GM23248 (cell line): Measurements from ENCODE around the gene CWC27. TPM values are rescaled to one million over a fixed set of nuclear protein-coding genes. Genes with fewer than 3 reads are reported as not detected.

ENCODE experiments used
- DNase-seq: peaks from one replicate; pipeline ENCODE4 v3.0.0-alpha.2; 2015
- H2AFZ ChIP-seq: fragments of 200-600 bp; sonication (generic); 2 replicates; pipeline ENCODE4 v1.6.1; 2016; ENCODE audit warnings: antibody characterized with exemption
- H3F3A ChIP-seq: fragments of 200-600 bp; sonication (generic); 2 replicates; pipeline ENCODE4 v1.6.1; 2016; ENCODE audit warnings: mild to moderate bottlenecking, antibody characterized with exemption, mixed run types; ENCODE audit not compliant: insufficient read depth
- H3K27ac ChIP-seq: fragments of 200-600 bp; sonication (generic); 2 replicates; pipeline ENCODE4 v1.5.1; 2016; ENCODE audit warnings: mild to moderate bottlenecking
- H3K27me3 ChIP-seq: fragments of 200-600 bp; sonication (generic); replicated peaks from 2 replicates; pipeline ENCODE4 v1.6.1; 2016; ENCODE audit warnings: mild to moderate bottlenecking; ENCODE audit not compliant: insufficient read depth
- H3K36me3 ChIP-seq: fragments of 200-600 bp; sonication (generic); 2 replicates; pipeline ENCODE4 v1.6.1; 2016; ENCODE audit warnings: low read depth, mild to moderate bottlenecking
- H3K4me1 ChIP-seq: fragments of 200-600 bp; sonication (generic); 2 replicates; pipeline ENCODE4 v1.6.1; 2016; ENCODE audit warnings: mild to moderate bottlenecking; ENCODE audit not compliant: insufficient read depth
- H3K4me2 ChIP-seq: fragments of 200-600 bp; sonication (generic); one replicate; pipeline ENCODE4 v1.6.1; 2016; ENCODE audit warnings: mild to moderate bottlenecking; ENCODE audit not compliant: unreplicated experiment
- H3K4me3 ChIP-seq: fragments of 200-600 bp; sonication (generic); 2 replicates; pipeline ENCODE4 v1.5.1; 2016; ENCODE audit warnings: mild to moderate bottlenecking
- H3K79me2 ChIP-seq: fragments of 200-600 bp; sonication (generic); 2 replicates; pipeline ENCODE4 v1.6.1; 2016; ENCODE audit warnings: mild to moderate bottlenecking; ENCODE audit not compliant: insufficient read depth
- H3K9ac ChIP-seq: fragments of 200-600 bp; sonication (generic); 2 replicates; pipeline ENCODE4 v1.6.1; 2016; ENCODE audit warnings: mild to moderate bottlenecking
- H3K9me2 ChIP-seq: fragments of 200-600 bp; sonication (generic); 2 replicates; pipeline ENCODE4 v1.6.1; 2016; ENCODE audit warnings: mixed run types, mild to moderate bottlenecking, moderate library complexity; ENCODE audit not compliant: insufficient read depth
- H3K9me3 ChIP-seq: fragments of 200-600 bp; sonication (generic); one replicate; pipeline ENCODE4 v1.6.1; 2017; ENCODE audit warnings: low read depth
- H4K20me1 ChIP-seq: fragments of 200-600 bp; sonication (generic); 2 replicates; pipeline ENCODE4 v1.6.0; 2016; ENCODE audit not compliant: insufficient read depth
- EZH2 ChIP-seq: fragments of 200-600 bp; sonication (generic); IDR thresholded peaks from 2 replicates; pipeline ENCODE4 v1.6.1; 2018; ENCODE audit warnings: antibody characterized with exemption, mild to moderate bottlenecking; ENCODE audit not compliant: insufficient read depth, poor library complexity, severe bottlenecking
- EZH2phosphoT487 ChIP-seq: fragments of 200-600 bp; sonication (generic); IDR thresholded peaks from 2 replicates; pipeline ENCODE4 v1.6.1; 2018; ENCODE audit warnings: antibody characterized with exemption, moderate library complexity, mild to moderate bottlenecking, low read depth; ENCODE audit not compliant: insufficient read depth
- WGBS, 2 experiments: methylation state at CpG; one replicate each; pipeline ENCODE4 v1.1.6; 2015 to 2017; ENCODE audit warnings: low lambda C conversion rate in 2 of 2, low coverage in 1 of 2; ENCODE audit errors: missing lambda C conversion rate in 2 of 2; 5-methylcytosine and 5-hydroxymethylcytosine counted together
- in situ Hi-C: fragments of 300-500 bp; cut with MboI; formaldehyde crosslinking; loops from 2 replicates; pipeline ENCODE4 v1.15.0; 2020
- polyA plus RNA-seq: library from polyadenylated mRNA; unstranded; fragments of >200 nt; fragmentation: Nextera tagmentation; extraction: Ambion mirVana; gene quantifications from 2 replicates; pipeline ENCODE4 v1.2.1, GENCODE V29; 2016
- total RNA-seq: library from RNA; depleted of rRNA; stranded (reverse); fragments of >200 nt; shearing (Covaris generic); gene quantifications from 2 replicates; pipeline ENCODE4 v1.2.3, GENCODE V29; 2014

CWC27 gene
- total and polyA plus RNA-seq, 2 experiments from 2014 or later = 22.7 to 30.5 TPM

GRCh38 chr5:65017636-65018035, 248.9 kb downstream of the CWC27 start:
- Histone ChIP-seq H3K27ac (peak overlapping the region; percentile 31), H3K9me3 (no peaks in the 10 kb centered on the region), H3K4me1 (peaks cover 63% of the 10 kb centered on the region), H3F3A (peaks cover 43% of the 10 kb centered on the region), H4K20me1 (no peaks in the 10 kb centered on the region), H3K9ac (0 out of 2 replicates have a peak overlapping the region, but pooled peaks have one; percentile 7), H3K4me2 (peak overlapping the region; percentile 43), H3K36me3 (no peaks in the 10 kb centered on the region), H3K4me3 (no peak overlapping the region), H3K79me2 (no peaks in the 10 kb centered on the region), H3K27me3 (no peaks in the 10 kb centered on the region), H2AFZ (peak overlapping the region; percentile 40; the same call in 1 of the 2 replicates), H3K9me2 (no peaks in the 10 kb centered on the region)
- in situ Hi-C loops = no loop called here
- DNase-seq = peak; percentile 64
- TF ChIP-seq EZH2phosphoT487 = no peak
- TF ChIP-seq EZH2 = no peak

GRCh38 chr5:65018763-65019162, 250.0 kb downstream of the CWC27 start:
- H3K4me1 ChIP-seq = peaks cover 53% of the 10 kb centered on the region
- H3K4me3 ChIP-seq = no peak overlapping the region
- in situ Hi-C loops = no loop called here
- no peaks in the 10 kb centered on the region for H3K9me3 ChIP-seq
- 100% methylated on average over 2 of the region's 2 CpGs for WGBS, 2 experiments
- no peak for DNase-seq
- no peak overlapping the region for H3K27ac ChIP-seq
- H2AFZ ChIP-seq = no peak overlapping the region
- H3K9ac ChIP-seq = no peak overlapping the region
- no peaks in the 10 kb centered on the region for H3K36me3 ChIP-seq
- no peak overlapping the region for H3K4me2 ChIP-seq
- H3K27me3 ChIP-seq = no peaks in the 10 kb centered on the region
- peaks cover 31% of the 10 kb centered on the region for H3F3A ChIP-seq
- no peaks in the 10 kb centered on the region for H3K79me2 ChIP-seq
- no peaks in the 10 kb centered on the region for H3K9me2 ChIP-seq
- TF ChIP-seq EZH2 (no peak), EZH2phosphoT487 (no peak)
- no peaks in the 10 kb centered on the region for H4K20me1 ChIP-seq

- DNase-seq = no peak
- Histone ChIP-seq H3K27ac (peak overlapping the region; percentile 41), H3K27me3 (no peaks in the 10 kb centered on the region), H3K4me3 (no peak overlapping the region), H3K9me2 (no peaks in the 10 kb centered on the region), H4K20me1 (no peaks in the 10 kb centered on the region), H2AFZ (no peak overlapping the region), H3K36me3 (no peaks in the 10 kb centered on the region), H3K79me2 (no peaks in the 10 kb centered on the region), H3K4me2 (peak overlapping the region; percentile 45), H3K4me1 (peaks cover 39% of the 10 kb centered on the region), H3K9me3 (no peaks in the 10 kb centered on the region), H3K9ac (peak overlapping the region; percentile 10; the same call in 1 of the 2 replicates), H3F3A (peaks cover 24% of the 10 kb centered on the region)
- TF ChIP-seq EZH2phosphoT487 = no peak
- TF ChIP-seq EZH2 = no peak
- in situ Hi-C loops = no loop called here
Observed at GRCh38 chr5:65020492-65020891, 251.8 kb downstream of the CWC27 start.

- no peak for TF ChIP-seq EZH2phosphoT487
- no peak for TF ChIP-seq EZH2
- peaks cover 24% of the 10 kb centered on the region for H3F3A ChIP-seq
- in situ Hi-C loops = no loop called here
- no peak overlapping the region for H3K4me3 ChIP-seq
- H3K79me2 ChIP-seq = no peaks in the 10 kb centered on the region
- no peaks in the 10 kb centered on the region for H3K36me3 ChIP-seq
- no peaks in the 10 kb centered on the region for H3K9me2 ChIP-seq
- 100% methylated on average over 1 of the region's 1 CpG for WGBS, 2 experiments
- H4K20me1 ChIP-seq = no peaks in the 10 kb centered on the region
- no peak overlapping the region for H2AFZ ChIP-seq
- peaks cover 35% of the 10 kb centered on the region for H3K4me1 ChIP-seq
- peak overlapping the region; percentile 41; the same call in 1 of the 2 replicates for H3K27ac ChIP-seq
- H3K27me3 ChIP-seq = no peaks in the 10 kb centered on the region
- H3K9me3 ChIP-seq = no peaks in the 10 kb centered on the region
- H3K9ac ChIP-seq = peak overlapping the region; percentile 10; the same call in 1 of the 2 replicates
- no peak for DNase-seq
- H3K4me2 ChIP-seq = no peak overlapping the region
Observed at GRCh38 chr5:65021527-65022226, 252.9 kb downstream of the CWC27 start.

- Histone ChIP-seq H3K79me2 (no peaks in the 10 kb centered on the region), H3K9ac (no peak overlapping the region), H4K20me1 (no peaks in the 10 kb centered on the region), H3K4me1 (peaks cover 27% of the 10 kb centered on the region), H3K4me2 (no peak overlapping the region), H3K27me3 (no peaks in the 10 kb centered on the region), H3K9me2 (no peaks in the 10 kb centered on the region), H3K36me3 (no peaks in the 10 kb centered on the region), H3K27ac (no peak overlapping the region), H2AFZ (no peak overlapping the region), H3K9me3 (no peaks in the 10 kb centered on the region), H3F3A (peaks cover 16% of the 10 kb centered on the region), H3K4me3 (no peak overlapping the region)
- TF ChIP-seq EZH2phosphoT487 (no peak), EZH2 (no peak)
- in situ Hi-C loops = no loop called here
- peak; percentile 40 for DNase-seq
Observed at GRCh38 chr5:65022932-65023331, 254.2 kb downstream of the CWC27 start.
